HG03439 (cell line): ENCODE data around the gene CDK5RAP2.

ENCODE experiments used
- ATAC-seq: cut with Tn5 transposase; IDR thresholded peaks from one replicate; pipeline ENCODE4 v1.9.1; 2021; ENCODE audit warnings: mild to moderate bottlenecking, moderate library complexity; ENCODE audit not compliant: unreplicated experiment

Gene CDK5RAP2

DNA sequence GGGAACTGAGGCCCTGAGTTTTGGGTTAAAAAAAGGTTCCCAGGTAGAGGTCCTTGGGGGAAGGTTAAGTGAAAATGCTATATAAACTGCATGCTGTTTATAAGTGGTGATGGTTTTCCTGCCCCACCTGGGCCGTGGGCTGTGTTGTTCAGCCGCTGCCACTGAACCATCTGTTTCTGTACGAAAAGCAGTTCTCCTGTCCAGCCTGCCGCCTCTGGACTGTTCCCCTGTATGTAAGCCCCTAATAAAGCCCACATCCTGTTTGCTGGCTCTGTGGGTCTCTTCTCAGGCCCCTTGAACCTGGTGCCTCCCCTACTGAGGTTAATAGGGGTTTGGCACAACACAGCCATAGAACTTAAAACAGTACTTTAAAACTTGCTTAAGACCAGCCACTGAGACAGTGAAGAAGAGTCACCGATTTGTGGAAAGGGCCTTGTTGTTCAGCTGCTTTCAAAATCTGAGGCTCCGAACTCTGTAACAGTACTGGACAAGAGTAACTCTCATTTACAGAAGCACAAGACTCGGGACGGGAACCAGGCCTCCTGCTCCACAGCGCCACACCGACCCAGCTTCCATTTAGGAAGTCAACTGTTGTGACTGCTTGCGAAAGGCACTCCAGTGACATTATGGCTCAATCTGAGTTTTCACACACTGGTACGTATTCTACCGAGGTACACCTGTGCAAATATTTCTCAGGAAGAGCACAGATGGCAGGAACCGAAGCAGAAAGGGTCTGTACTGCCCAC, 192.5 kb downstream of the CDK5RAP2 start:
- ATAC-seq, result no peak

GRCh38 chr9:120386390-120387131, 193.4 kb downstream of the CDK5RAP2 start:
- no peak for ATAC-seq

- ATAC-seq, result no peak
These were observed 194.2 kb downstream of the CDK5RAP2 start for GRCh38 chr9:120385606-120386389.

DNA sequence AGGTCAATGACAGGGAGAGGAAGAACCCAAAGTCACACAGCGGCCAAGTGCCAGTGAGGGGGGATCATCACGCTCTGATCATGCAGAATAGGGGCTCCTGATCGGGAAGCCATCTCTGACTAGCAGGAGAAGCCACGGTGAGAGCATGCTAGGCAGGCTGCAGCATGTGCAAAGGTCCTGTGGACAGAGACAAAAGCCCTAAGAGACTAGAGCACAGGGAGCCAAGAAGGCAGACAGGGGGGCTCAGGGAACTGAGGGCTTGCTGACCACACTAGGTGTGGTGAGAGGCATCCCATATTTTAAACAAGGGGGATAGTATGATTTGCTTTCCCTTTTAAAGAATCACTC, 195.1 kb downstream of the CDK5RAP2 start:
- no peak for ATAC-seq

GRCh38 chr9:120383999-120384924, 195.7 kb downstream of the CDK5RAP2 start:
- no peak for ATAC-seq

DNA sequence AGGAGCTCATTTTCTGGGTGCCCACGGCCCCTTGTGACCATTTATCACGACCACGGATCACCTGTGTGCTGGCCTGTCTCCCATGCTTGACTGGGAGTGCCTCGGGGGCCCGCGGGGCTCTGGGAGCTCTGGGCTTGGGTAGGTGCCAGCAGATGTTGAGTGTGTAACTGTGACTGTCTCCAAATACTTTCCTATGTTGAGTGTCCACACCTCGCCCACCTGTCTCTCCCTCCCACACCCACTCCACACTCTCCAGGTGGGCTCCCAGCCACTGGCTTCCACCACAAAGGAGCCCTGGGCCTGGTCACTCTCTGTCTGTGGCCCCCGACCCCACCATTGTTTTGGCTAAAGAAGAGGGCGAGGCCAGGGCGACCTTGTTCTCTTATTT, 196.4 kb downstream of the CDK5RAP2 start:
- no peak for ATAC-seq

GRCh38 chr9:120382453-120382852, 197.5 kb downstream of the CDK5RAP2 start:
- ATAC-seq, result no peak

DNA sequence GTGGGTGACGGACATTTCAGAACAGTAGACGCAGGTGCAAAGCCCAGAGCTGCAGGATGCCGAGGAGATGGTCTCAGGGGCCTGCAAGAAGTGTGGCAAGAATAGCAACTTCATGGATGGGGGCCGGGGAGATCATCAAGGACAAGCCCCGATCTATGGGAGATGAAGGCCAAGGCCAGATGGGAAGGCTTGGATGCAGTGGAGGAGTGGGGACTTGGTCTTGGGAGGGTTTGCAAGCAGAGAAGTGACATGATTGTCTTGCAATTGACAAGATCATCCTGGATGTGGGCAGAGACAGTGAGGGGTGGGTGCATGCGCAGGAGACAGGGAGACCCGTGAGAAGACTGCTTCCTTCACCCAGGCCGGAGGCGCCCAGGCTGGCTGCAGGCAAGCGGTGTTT, 198.1 kb downstream of the CDK5RAP2 start:
- no peak for ATAC-seq

DNA sequence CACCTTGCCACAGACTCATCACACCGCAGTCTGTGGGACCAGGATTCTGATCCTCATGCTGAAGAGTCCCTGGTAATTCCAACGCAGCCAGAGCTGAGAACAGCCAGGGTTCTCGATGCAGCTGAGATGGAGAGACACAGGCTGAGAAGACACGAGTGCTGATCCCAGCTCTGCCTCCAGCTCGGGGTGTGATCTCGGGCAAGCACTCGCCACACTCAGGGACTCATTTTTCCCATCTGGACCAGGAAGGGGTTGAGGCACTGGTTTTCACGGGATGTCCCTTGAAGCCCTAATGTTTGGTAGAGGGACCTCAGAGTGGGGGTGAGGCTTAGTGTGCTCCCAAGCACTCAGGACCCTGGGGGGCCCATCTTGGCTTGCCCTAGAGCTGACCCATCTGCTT, 200.4 kb downstream of the CDK5RAP2 start:
- ATAC-seq, result no peak

- no peak for ATAC-seq
These were observed 201.3 kb downstream of the CDK5RAP2 start for GRCh38 chr9:120378680-120379079.

GRCh38 chr9:120377268-120378159, 202.5 kb downstream of the CDK5RAP2 start:
- ATAC-seq, result no peak

- ATAC-seq, result no peak
These were observed 203.9 kb downstream of the CDK5RAP2 start for GRCh38 chr9:120376101-120376500.

DNA sequence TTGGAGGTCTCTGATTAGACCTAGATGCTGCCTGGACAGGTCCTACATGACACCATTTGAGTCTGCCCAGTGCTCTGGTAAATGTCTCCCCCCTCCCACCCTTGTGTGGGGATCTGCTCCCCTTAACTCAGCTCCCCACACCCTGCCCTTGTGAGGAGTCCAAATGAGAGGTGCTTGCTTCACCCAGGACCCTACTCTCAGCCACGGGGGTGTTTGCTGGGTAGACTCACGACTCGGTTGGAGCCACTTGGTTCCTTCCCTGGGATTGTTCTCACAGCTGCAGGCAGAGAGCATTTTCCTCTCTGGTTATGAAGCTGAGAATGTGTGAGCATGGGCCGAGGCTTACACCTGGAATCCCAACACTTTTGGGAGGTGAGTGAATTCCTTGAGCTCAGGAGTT, 204.7 kb downstream of the CDK5RAP2 start:
- no peak for ATAC-seq

GRCh38 chr9:120374817-120375216, 205.2 kb downstream of the CDK5RAP2 start:
- ATAC-seq, result no peak

DNA sequence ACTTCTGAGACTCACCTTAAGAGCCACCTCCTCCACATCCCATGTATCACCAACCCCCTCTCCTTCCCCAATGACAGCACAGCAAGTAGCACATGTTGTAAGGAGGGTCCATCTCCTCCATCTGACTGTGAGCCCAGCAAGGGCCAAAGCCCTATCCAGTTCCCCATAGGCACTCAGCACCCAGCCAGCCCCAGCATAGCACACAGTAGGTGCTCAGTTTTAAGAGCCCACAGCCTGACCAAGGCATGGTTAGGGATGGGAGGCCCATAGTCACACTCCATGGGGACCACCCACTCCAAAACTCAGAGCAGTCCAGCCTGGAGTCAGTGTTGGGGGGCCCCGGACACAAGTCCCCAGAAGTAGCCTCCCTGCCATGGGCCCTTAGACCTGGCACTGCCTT, 205.7 kb downstream of the CDK5RAP2 start:
- ATAC-seq, result no peak

GRCh38 chr9:120372040-120372439, 207.9 kb downstream of the CDK5RAP2 start:
- ATAC-seq, result no peak

DNA sequence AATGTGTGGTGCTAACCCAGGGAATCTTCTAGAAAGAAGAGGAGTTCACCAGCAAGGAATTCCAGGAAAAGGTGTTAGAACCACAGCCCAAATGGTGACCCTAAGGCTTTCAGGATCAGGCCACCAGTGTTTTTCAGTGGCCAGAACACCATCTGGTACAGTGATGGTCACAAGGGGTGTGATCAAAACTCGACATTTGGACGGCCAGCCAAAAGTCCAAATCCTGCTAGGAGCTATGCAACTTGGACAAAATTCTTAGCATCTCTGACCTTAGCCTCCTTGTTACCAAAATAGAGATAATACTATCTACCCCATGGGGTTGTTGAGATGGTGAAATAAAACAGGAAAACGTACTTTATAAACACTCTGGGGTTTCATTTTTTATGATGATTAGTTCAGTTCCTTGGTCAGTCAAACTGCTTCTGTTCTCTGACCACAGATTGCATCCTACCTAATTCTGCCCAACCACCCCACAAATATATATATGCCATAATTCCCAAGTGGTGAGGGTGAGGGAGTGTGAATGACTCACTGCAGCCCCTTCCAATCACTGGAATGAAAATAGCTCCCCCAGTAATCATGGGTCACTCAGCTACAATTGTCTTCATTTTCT, 210.3 kb downstream of the CDK5RAP2 start:
- no peak for ATAC-seq

DNA sequence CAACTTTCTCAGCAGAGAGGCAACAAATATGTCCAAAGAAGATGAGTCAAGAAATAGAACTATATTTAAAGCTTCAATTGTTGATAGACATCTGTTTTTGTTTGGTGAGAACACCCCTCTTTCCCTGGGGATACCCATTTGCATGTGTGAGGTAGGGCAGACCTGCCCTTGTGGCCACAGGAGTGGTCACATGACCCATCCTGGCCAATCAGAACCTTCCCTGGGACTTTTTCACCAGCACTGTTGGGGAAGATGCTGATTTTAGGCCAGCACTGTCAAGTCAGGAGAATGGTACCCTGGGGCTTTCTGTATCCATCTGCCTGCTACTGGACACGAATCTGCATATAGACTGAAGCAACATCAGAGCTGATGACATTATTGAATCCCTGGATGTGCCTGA, 211.2 kb downstream of the CDK5RAP2 start:
- no peak for ATAC-seq

DNA sequence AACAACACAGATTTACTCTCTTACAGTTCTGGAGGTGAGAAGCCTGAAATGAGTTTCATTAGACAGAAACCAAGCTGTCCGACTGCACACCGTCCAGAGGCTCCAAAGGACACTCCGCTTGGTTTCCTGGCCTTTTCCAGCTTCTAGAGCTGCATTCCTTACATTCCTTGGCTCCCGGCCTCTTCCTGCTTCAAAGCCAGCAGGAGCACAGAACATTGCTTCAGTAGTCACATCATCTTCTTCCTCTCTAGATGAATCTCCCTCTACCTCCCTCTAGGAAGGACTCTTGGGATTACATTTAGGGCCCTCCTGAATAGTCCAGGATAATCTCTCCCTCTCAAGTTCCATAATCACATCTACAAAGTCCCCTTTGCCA, 213.3 kb downstream of the CDK5RAP2 start:
- no peak for ATAC-seq
